GM21619 (cell line): ENCODE measurements around the gene GAB3.

Experiments used
- ATAC-seq: cut with Tn5 transposase; IDR thresholded peaks from one replicate; pipeline ENCODE4 v1.9.1; 2021; ENCODE audit not compliant: unreplicated experiment

The GAB3 gene

DNA sequence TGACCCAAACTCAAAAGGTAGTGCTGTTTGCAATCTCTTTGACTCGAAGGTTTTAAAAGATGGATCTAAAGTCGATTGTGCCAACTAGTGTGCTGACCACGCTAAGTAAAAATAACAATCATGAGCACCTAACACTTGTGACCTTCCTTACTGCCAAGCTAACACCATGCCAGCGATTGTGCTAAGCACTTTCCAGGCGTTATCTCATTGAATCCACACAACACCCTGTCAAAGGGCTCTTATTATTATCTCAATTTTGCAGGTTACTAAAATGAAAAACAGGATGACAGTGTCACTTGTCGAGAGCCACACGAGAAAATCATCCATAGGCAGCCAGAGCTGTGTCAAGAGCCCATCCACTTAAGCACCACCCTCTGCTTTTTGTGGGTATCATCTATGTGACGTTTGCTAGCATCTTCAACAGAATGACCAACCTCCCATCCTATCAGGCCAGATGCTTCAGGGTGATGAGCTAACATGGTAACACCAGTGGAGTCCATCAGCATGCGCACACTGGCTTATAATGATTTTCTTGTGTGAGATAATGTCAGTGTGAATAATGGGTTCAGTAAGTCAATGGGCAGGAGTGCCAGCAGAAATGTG, 893 bp upstream of the GAB3 start:
- no peak for ATAC-seq

DNA sequence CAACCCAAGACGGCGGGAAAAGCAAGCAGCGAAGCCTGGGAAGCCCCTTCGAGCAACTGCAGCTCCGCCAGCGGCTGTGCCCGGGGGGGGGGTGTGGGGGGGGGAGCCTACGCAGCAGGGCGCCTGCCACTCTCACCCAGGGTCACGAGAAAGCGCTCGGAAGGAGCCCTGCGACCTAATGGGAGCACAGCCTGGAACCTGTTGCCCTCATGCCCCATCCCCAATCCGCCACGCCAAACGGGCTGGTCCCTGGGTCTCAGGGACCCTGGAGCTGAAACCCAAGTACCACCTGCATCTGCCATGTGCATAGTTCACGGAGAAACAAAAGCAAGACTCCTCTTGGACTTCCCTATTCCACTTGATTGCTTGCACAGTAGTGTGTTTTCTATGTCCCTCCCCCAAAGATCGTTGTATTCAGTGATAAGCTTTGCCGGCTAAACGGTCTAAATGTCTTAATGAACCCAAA, 359 bp upstream of the GAB3 start:
- no peak for ATAC-seq

- no peak for ATAC-seq
Measured at GRCh38 chrX:154749856-154750255, 1.0 kb downstream of the GAB3 start.

GRCh38 chrX:154748712-154749339, 2.1 kb downstream of the GAB3 start:
- peak; percentile 38 for ATAC-seq

- ATAC-seq = no peak
Measured at GRCh38 chrX:154742613-154743012, 8.3 kb downstream of the GAB3 start.

DNA sequence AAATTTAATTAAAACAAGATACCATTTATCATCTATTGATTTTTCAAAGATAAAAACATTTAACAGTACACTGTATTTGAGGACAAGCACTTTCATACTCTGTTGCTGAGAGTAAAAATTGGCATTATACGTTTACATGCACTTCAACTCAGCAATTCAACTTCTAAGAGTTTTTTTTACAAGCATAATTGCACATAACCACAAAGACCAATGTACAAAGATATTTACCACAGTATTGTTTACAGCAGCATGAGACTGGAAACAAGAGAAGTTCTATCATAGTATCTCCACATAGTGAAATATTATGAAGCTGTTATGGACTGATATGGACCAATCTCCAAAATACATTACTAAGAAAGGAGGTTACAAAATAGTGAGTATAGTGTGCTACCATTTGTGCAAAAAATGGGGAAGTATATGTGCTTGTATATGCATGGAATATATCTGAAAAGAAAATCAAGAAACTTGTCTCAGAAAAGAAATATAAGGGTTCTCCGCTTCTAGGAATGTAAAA, 10.9 kb downstream of the GAB3 start:
- ATAC-seq = no peak

- ATAC-seq = no peak
Measured at GRCh38 chrX:154738011-154738738, 12.7 kb downstream of the GAB3 start.

- no peak for ATAC-seq
Measured at GRCh38 chrX:154737136-154737535, 13.7 kb downstream of the GAB3 start.

GRCh38 chrX:154735695-154736393, 15.0 kb downstream of the GAB3 start:
- no peak for ATAC-seq

DNA sequence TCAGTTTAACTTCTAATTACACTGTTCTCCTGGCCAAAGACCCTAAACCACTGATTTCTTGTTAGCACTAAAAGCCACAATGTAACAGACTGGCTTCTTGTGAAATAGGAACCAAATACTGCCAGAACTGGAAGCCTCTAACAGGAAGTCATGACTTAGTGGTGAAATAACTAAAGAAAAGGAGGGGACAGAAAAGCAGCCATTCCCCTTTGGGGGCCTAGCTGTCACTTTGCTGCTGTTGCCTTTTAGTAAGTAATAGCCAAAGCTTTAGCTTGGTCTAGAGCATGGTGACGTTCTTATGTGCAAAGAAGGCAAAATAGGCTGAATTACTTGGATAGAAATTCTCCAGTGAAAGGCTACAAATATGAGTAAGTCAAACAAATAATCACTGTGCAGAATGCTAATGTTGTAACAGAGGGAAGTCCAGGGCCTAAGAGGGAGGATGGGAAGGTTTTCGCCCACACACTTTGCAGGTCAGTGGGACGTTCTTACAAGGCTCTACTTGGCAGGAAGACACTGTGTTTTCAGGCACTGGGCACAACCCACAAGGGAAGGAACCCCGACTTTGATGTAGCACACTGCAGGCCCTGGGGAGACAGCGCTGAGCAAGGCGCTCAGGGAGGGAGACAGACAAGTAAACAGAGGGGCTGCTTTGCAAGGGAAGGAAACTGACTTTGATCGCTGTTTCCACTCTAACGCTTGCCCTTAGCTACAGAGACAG, 16.7 kb downstream of the GAB3 start:
- ATAC-seq = no peak

- no peak for ATAC-seq
Measured at GRCh38 chrX:154733066-154733425, 17.8 kb downstream of the GAB3 start.

GRCh38 chrX:154732421-154733065, 18.3 kb downstream of the GAB3 start:
- ATAC-seq = no peak

GRCh38 chrX:154731881-154732280, 19.0 kb downstream of the GAB3 start:
- ATAC-seq = no peak

DNA sequence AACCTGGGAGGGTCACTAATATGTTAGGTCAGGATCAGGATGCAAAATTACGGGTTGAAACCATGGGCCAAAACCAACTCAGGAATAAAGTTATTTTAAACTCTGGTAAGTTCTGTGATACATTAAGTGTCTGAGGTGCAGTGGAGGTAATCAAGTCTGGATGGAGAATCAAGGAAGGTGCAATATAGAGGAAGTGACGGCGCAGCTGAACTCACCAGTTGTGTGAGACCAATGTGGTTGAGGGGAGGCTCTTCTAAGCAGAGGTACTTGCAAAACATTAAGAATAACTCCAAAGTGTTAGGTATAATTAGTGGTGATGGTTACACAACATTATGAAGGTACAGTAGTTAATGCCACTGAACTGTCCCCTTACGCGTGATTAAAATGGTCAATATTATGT, 19.7 kb downstream of the GAB3 start:
- no peak for ATAC-seq

- ATAC-seq = no peak
Measured at GRCh38 chrX:154730253-154730891, 20.5 kb downstream of the GAB3 start.

DNA sequence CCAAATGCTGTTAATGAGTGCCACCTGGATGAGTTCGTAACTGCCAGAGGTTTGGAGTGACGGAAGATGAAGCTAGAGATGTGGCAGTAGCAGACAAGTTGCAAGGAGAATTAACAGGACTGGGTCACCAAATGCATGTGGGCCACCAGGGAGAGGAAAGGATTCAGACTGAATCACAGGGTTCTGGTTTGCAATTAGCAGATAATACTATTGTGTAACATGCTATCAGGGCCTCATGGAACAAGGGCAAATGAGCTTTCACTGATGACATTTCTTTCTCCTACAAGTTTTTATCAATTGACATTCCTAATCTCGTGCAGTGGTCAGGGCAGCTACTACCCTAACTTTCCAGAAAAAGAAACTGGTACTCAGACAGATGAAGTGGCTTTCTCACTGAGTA, 21.4 kb downstream of the GAB3 start:
- no peak for ATAC-seq

DNA sequence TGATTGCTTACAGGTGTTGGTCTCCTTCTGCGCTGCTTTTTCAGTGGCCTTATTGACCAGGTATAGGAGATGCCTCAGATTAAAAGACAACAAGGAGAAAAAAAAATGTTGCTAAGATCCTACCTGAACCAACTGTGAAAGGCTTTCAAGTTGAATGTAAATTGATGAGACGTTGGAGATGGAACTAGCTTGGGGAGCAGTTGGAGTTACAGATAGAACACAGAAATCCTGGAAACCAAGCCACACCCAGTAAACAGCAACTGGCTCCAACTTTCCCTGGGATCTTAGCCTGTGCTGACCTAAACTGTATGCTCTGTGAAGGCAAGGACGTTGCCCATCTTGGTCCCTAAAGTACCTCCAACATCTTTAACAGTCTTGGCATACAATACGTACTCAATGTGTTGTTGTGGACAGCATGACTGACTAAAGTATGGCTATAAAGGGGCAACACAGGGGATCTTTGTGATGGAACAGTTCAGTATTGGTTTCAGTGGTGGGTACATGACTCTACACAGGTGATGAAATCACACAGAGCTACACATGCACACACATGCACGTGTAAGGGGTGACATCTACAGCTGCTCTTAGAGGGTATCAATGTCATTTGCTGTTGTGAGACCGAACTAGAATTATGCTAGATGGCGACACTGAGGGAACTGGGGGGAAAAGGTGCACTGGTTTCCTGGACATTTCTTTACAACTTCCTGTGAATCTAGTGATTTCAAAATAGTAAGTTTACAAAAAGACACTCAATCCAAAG, 22.3 kb downstream of the GAB3 start:
- no peak for ATAC-seq

- ATAC-seq = no peak
Measured at GRCh38 chrX:154727871-154728270, 23.0 kb downstream of the GAB3 start.

DNA sequence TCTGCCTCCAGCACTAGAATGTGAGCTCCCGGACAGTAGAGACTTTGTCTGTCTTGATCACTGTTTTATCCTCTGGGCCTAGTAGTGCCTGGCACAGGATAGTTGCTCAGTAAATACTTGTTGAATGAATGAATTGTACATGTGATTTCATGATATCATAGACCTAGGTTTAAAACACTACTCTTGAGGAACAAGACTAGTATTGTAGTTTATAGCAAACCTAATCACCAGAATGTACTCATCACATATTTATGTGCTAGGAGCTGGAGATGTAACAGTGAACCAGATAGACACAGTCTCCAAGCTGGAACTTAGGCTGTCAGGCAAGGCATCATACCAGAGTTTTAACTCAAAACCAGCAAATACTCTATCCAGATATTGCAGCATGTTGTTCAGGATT, 23.5 kb downstream of the GAB3 start:
- no peak for ATAC-seq
